Vagina (tissue), 2 donors: Measurements from ENCODE around the gene SPSB2. TPM values are rescaled to one million over a fixed set of nuclear protein-coding genes. Genes with fewer than 3 reads are reported as not detected.
A peak's percentile ranks its signal among the peaks of the same experiment; 100 is the strongest.
"Not testable (repeated sequence)": the region's sequence is repeated elsewhere in the genome, so short reads cannot be mapped to it uniquely, and the experiment has no call there.

ENCODE experiments used
- DNase-seq, 2 donors: peaks; one replicate each; pipeline ENCODE4 v3.0.0-alpha.2; 2017; ENCODE audit errors: extremely low spot score in 2 of 2
- H3K27ac ChIP-seq: fragments of 200-600 bp; sonication (generic); one replicate; pipeline ENCODE4 v1.5.1; 2019
- H3K27me3 ChIP-seq: fragments of 200-600 bp; sonication (generic); one replicate; pipeline ENCODE4 v1.5.1; 2019
- H3K36me3 ChIP-seq, 2 donors: fragments of 200-600 bp; sonication (generic); one replicate each; pipeline ENCODE4 v1.5.1; 2017 to 2019
- H3K4me1 ChIP-seq: fragments of 200-600 bp; sonication (generic); one replicate; pipeline ENCODE4 v1.5.1; 2019
- H3K4me3 ChIP-seq, 2 donors: fragments of 200-600 bp; sonication (generic); 1 replicate in 1 of 2; 2 replicates in 1 of 2; pipeline ENCODE4 v1.5.1; 2016 to 2019
- H3K9me3 ChIP-seq: fragments of 200-600 bp; sonication (generic); one replicate; pipeline ENCODE4 v1.5.1; 2019
- CTCF ChIP-seq, 3 experiments: fragments of 450-650 bp in 2 of 3; fragments of 200-600 bp in 1 of 3; sonication (generic) in 1 of 3; IDR thresholded peaks; one replicate each; pipeline ENCODE4 v1.5.1; 2017 to 2019; ENCODE audit warnings: antibody characterized with exemption in 3 of 3, mild to moderate bottlenecking in 2 of 3, moderate library complexity in 2 of 3
- POLR2A ChIP-seq, 2 donors: fragments of 450-650 bp; IDR thresholded peaks; one replicate each; pipeline ENCODE4 v1.6.1; 2017; ENCODE audit warnings: antibody characterized with exemption in 2 of 2, mild to moderate bottlenecking in 2 of 2, moderate library complexity in 2 of 2
- POLR2AphosphoS5 ChIP-seq, 2 donors: sonication (generic); formaldehyde crosslinking; IDR thresholded peaks; one replicate each; pipeline ENCODE4 v1.9.0; 2017; ENCODE audit warnings: antibody characterized with exemption in 2 of 2, mild to moderate bottlenecking in 2 of 2, low read depth in 1 of 2; ENCODE audit not compliant: insufficient read depth in 1 of 2
- intact Hi-C: fragments of 100-400 bp; cut with DNase I; formaldehyde crosslinking; loops from one replicate; pipeline ENCODE4 v1.15.1; 2023
- total RNA-seq: library from RNA; depleted of rRNA; stranded (reverse); fragments of >200 nt; gene quantifications from one replicate; pipeline ENCODE4 v1.2.3, GENCODE V29; 2016

Gene SPSB2
- total RNA-seq, 1 donor from 2014 or later: 3.2 TPM

- Histone ChIP-seq H3K27me3 (no peaks in the 10 kb centered on the region), H3K4me3 (peak within 1 kb of the TSS; percentile 92 to 99), H3K27ac (peak within 1 kb of the TSS; percentile 93), H3K9me3 (no peaks in the 10 kb centered on the region), H3K4me1 (peaks cover 49% of the 10 kb centered on the region), H3K36me3 (peaks cover 0 to 40% of the 10 kb centered on the region in 2 donors)
- peak; percentile 8 to 22 (median 17) for TF ChIP-seq CTCF (IDR thresholded peaks at IDR 0.05)
- peak in 1 of 2 donors; percentile 97 for TF ChIP-seq POLR2AphosphoS5 (IDR thresholded peaks at IDR 0.05; ENCODE audit: insufficient read depth in 1 of 2, low read depth in 1 of 2)
- TF ChIP-seq POLR2A (IDR thresholded peaks at IDR 0.05): peak in 1 of 2 donors; percentile 97
- intact Hi-C loops: loop anchor here (5.0 kb wide), 1 partner anchor 60 kb away; the partner anchor contains the start of gene ATN1
- no peak for DNase-seq
Observed at GRCh38 chr12:6867413-6868210, 5.5 kb downstream of the SPSB2 start, which contains the start of gene TPI1. TSS of gene TPI1 (plus strand) at chr12:6867531. CDS start at chr12:6867567, 36 bp downstream.

GRCh38 chr12:6866920-6867412 is 6.1 kb downstream of the SPSB2 start:
- Histone ChIP-seq H3K4me3 (peak overlapping the region; percentile 92 to 99), H3K9me3 (no peaks in the 10 kb centered on the region), H3K36me3 (peaks cover 0 to 47% of the 10 kb centered on the region in 2 donors), H3K27ac (peak overlapping the region; percentile 93), H3K27me3 (no peaks in the 10 kb centered on the region), H3K4me1 (peaks cover 46% of the 10 kb centered on the region)
- DNase-seq: no peak
- intact Hi-C loops: loop anchor here (5.0 kb wide), 1 partner anchor 60 kb away; the partner anchor contains the start of gene ATN1
- no peak for TF ChIP-seq CTCF (IDR thresholded peaks at IDR 0.05)
- TF ChIP-seq POLR2A (IDR thresholded peaks at IDR 0.05): no peak
- no peak for TF ChIP-seq POLR2AphosphoS5 (IDR thresholded peaks at IDR 0.05; ENCODE audit: insufficient read depth in 1 of 2, low read depth in 1 of 2)

GRCh38 chr12:6866163-6866919 is 6.8 kb downstream of the SPSB2 start:
- H3K9me3 ChIP-seq: no peaks in the 10 kb centered on the region
- intact Hi-C loops: loop anchor here (5.0 kb wide), 1 partner anchor 61 kb away; the partner anchor contains the start of gene ATN1
- peak overlapping the region; percentile 93 for H3K27ac ChIP-seq
- H3K27me3 ChIP-seq: no peaks in the 10 kb centered on the region
- peak overlapping the region; percentile 92 to 99 for H3K4me3 ChIP-seq
- TF ChIP-seq POLR2A (IDR thresholded peaks at IDR 0.05): no peak
- H3K4me1 ChIP-seq: peaks cover 39% of the 10 kb centered on the region
- no peak for DNase-seq
- peaks cover under 1 to 53% of the 10 kb centered on the region in 2 donors for H3K36me3 ChIP-seq

- H3K4me1 ChIP-seq: peaks cover 33% of the 10 kb centered on the region
- DNase-seq, H3K27me3 ChIP-seq, H3K4me3 ChIP-seq, H3K9me3 ChIP-seq, H3K27ac ChIP-seq: not testable (repeated sequence)
- peaks cover 6 to 57% of the 10 kb centered on the region in 2 donors for H3K36me3 ChIP-seq
- intact Hi-C loops: loop anchor here (5.0 kb wide), 1 partner anchor 62 kb away; the partner anchor contains the start of gene ATN1
Observed at GRCh38 chr12:6865307-6865706, 7.8 kb downstream of the SPSB2 start.

- no peaks in the 10 kb centered on the region for H3K27me3 ChIP-seq
- H3K9me3 ChIP-seq: no peaks in the 10 kb centered on the region
- H3K27ac ChIP-seq: no peak overlapping the region
- peaks cover 6 to 65% of the 10 kb centered on the region in 2 donors for H3K36me3 ChIP-seq
- TF ChIP-seq CTCF (IDR thresholded peaks at IDR 0.05) (no peak), POLR2AphosphoS5 (IDR thresholded peaks at IDR 0.05; ENCODE audit: insufficient read depth in 1 of 2, low read depth in 1 of 2) (no peak), POLR2A (IDR thresholded peaks at IDR 0.05) (no peak)
- peaks cover 18% of the 10 kb centered on the region for H3K4me1 ChIP-seq
- DNase-seq: no peak
- H3K4me3 ChIP-seq: no peak overlapping the region
- intact Hi-C loops: no loop called here
Observed at GRCh38 chr12:6863586-6864321, 9.3 kb downstream of the SPSB2 start.
